NCI-H2196 treated with DMSO at 0.1 percent for 48 hours (cell line): Measurements from ENCODE around the gene TAPBP.
"Not testable (repeated sequence)": the region's sequence is repeated elsewhere in the genome, so short reads cannot be mapped to it uniquely, and the experiment has no call there.

ENCODE experiments used
- DNase-seq: peaks from one replicate; lab custom pipeline; 2025; ENCODE audit not compliant: unreplicated experiment; lab: John Stamatoyannopoulos, UW

The TAPBP gene

GRCh38 chr6:33297956-33298772 lies 15.7 kb downstream of the TAPBP start:
- DNase-seq, result peak; percentile 34

- no peak for DNase-seq
Measured at GRCh38 chr6:33297406-33297955, 16.4 kb downstream of the TAPBP start.

- DNase-seq, result no peak
Measured at GRCh38 chr6:33296797-33297405, 17.0 kb downstream of the TAPBP start.

- DNase-seq, result no peak
Measured at GRCh38 chr6:33295621-33296369, 18.1 kb downstream of the TAPBP start.

GRCh38 chr6:33294086-33294823 lies 19.6 kb downstream of the TAPBP start:
- DNase-seq, result no peak

- no peak for DNase-seq
Measured at GRCh38 chr6:33292996-33293682, 20.7 kb downstream of the TAPBP start.

GRCh38 chr6:33290459-33290858 lies 23.4 kb downstream of the TAPBP start:
- DNase-seq, result no peak

GRCh38 chr6:33289784-33290315 lies 24.0 kb downstream of the TAPBP start:
- DNase-seq, result no peak

GRCh38 chr6:33288921-33289783 lies 24.7 kb downstream of the TAPBP start, which contains the start of the genes PFDN6 and WDR46:
TSS of gene PFDN6 (plus strand) at chr6:33289601. CDS start at chr6:33289857, 256 bp downstream.
TSS of gene WDR46 (minus strand) at chr6:33289239. CDS start at chr6:33289170, 69 bp downstream.
- DNase-seq, result peak; percentile 87

- no peak for DNase-seq
Measured at GRCh38 chr6:33288141-33288920, 25.5 kb downstream of the TAPBP start.

- DNase-seq, result no peak
Measured at GRCh38 chr6:33286946-33287914, 26.6 kb downstream of the TAPBP start.

GRCh38 chr6:33285214-33285613 lies 28.7 kb downstream of the TAPBP start:
- DNase-seq, result not testable (repeated sequence)

- DNase-seq, result no peak
Measured at GRCh38 chr6:33280539-33280938, 33.3 kb downstream of the TAPBP start.

GRCh38 chr6:33279971-33280511 lies 33.8 kb downstream of the TAPBP start:
- DNase-seq, result peak; percentile 30

- no peak for DNase-seq
Measured at GRCh38 chr6:33279257-33279695, 34.6 kb downstream of the TAPBP start.

GRCh38 chr6:33278810-33279209 lies 35.1 kb downstream of the TAPBP start:
- no peak for DNase-seq

GRCh38 chr6:33278392-33278741 lies 35.5 kb downstream of the TAPBP start:
- DNase-seq, result no peak
